ENCODE results near the gene FAM78B.

GRCh38 chr1:166064313-166064926, 102.4 kb downstream of the FAM78B start:
- TF ChIP-seq CTCF (IDR thresholded peaks at IDR 0.05) (no peak), POLR2A (IDR thresholded peaks at IDR 0.05) (no peak)

All from heart left ventricle (tissue), 13 donors.